DOHH2 (cell line): ENCODE data around the gene CNTF.

Experiments used
- EZH2phosphoT487 ChIP-seq: fragments of 200-600 bp; sonication (generic); IDR thresholded peaks from 2 replicates; pipeline ENCODE4 v1.6.1; 2017; ENCODE audit warnings: borderline replicate concordance, mild to moderate bottlenecking, antibody characterized with exemption, low read length, moderate library complexity, mixed read lengths
- TF ChIP-seq, protein P1 (sequence below): fragments of 200-600 bp; sonication (generic); IDR thresholded peaks from one replicate; pipeline ENCODE4 v1.5.1; 2014; ENCODE audit warnings: antibody characterized with exemption, mild to moderate bottlenecking, low read depth, low read length; ENCODE audit not compliant: poor library complexity, severe bottlenecking

DNA sequence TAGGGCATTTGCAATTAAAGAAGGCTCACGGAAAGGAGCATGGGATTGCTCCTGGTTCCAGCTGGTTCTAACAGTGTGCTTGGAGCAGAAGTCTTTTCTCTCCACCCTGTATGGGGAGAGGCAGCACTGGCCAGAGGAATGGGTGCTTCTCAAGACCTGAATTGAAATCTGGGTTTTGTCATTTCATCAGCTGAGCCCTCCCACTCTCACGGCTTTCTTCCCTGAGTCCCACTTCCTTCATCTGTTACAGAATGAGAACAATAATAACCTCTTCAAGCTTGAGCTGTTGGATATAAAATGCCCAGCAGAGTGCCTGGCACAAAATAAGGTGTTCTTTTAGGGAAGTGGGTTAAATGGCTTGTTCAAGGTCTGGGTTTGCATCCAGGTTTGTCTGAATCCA, 17.2 kb downstream of the CNTF start:
- TF ChIP-seq, protein P1, sequence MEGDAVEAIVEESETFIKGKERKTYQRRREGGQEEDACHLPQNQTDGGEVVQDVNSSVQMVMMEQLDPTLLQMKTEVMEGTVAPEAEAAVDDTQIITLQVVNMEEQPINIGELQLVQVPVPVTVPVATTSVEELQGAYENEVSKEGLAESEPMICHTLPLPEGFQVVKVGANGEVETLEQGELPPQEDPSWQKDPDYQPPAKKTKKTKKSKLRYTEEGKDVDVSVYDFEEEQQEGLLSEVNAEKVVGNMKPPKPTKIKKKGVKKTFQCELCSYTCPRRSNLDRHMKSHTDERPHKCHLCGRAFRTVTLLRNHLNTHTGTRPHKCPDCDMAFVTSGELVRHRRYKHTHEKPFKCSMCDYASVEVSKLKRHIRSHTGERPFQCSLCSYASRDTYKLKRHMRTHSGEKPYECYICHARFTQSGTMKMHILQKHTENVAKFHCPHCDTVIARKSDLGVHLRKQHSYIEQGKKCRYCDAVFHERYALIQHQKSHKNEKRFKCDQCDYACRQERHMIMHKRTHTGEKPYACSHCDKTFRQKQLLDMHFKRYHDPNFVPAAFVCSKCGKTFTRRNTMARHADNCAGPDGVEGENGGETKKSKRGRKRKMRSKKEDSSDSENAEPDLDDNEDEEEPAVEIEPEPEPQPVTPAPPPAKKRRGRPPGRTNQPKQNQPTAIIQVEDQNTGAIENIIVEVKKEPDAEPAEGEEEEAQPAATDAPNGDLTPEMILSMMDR: no peak
- TF ChIP-seq EZH2phosphoT487: no peak
